ENCODE measurements around the gene RHBDL3. TPM values are rescaled to one million over a fixed set of nuclear protein-coding genes. Genes with fewer than 3 reads are reported as not detected.

RHBDL3 gene
- total RNA-seq, 1 experiment from 2014 or later, result not detected

- DNase-seq (ENCODE audit: low spot score), result no peak
These were observed 91.1 kb downstream of the RHBDL3 start for GRCh38 chr17:32356750-32357149.

- DNase-seq (ENCODE audit: low spot score), result no peak
These were observed 92.0 kb downstream of the RHBDL3 start for GRCh38 chr17:32357615-32358014.

DNA sequence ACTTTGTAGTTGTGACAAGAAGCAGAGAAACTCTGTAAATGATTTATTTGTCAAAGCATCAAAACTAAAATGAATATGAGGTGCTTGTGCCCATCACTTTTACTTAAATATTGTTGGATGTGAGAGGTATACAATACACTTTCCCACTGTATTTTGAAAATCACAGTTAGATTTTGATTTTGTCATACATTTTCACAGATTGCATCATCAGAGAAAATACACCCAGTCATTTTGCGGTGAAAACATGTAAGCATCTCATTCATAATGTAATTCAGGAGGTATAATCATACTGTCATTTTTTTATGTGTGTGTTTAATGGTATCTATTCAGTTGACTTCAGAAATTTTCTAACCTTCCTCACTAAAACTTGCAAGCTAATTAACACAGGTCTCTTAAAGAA lies 95.6 kb downstream of the RHBDL3 start:
- no peak for DNase-seq (ENCODE audit: low spot score)

DNA sequence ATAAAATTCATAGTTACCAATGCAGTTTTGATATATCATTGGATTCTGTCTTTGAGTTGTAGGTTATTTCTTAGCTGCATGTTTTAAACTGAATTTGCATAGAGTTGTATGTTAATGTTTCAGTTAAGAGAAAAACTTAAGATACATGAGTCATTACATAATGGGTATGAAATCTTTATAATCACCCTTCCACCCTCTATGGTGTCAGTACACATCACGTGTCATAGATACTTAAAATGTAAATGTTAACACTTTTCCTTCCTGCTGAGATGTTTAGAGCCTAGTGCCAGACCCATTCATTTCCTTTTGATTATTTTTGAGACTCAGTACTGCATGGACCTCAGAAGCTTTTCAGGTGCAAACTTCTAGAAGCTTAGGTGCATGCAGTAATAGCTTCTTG lies 104.8 kb downstream of the RHBDL3 start:
- DNase-seq (ENCODE audit: low spot score), result no peak

Small RNAs within 50 kb of the gene (small RNA-seq; reads per million reads assigned to genes)
- gene UBL5P2, result not detected

Other genes with a start within 250 kb of the RHBDL3 start
- 29.2 and 30.5 TPM in 2 replicates for gene RHOT1, start 123.3 kb upstream of the RHBDL3 start, total RNA-seq (2014; rRNA removed; shearing (Covaris generic))
- 46.6 and 49.9 TPM in 2 replicates for gene C17orf75, start 76.3 kb downstream of the RHBDL3 start, total RNA-seq (2014; rRNA removed; shearing (Covaris generic))
- 146 and 188 TPM in 2 replicates for gene ZNF207, start 84.3 kb downstream of the RHBDL3 start, total RNA-seq (2014; rRNA removed; shearing (Covaris generic))
- 110 and 122 TPM in 2 replicates for gene PSMD11, start 178.7 kb downstream of the RHBDL3 start, total RNA-seq (2014; rRNA removed; shearing (Covaris generic))
- 3.0 and 4.0 TPM in 2 replicates for gene CDK5R1, start 221.2 kb downstream of the RHBDL3 start, total RNA-seq (2014; rRNA removed; shearing (Covaris generic))

Data from HT-29 (cell line).